OCI-LY1 (cell line): Measurements from ENCODE around the gene CTRL.
A peak's percentile ranks its signal among the peaks of the same experiment; 100 is the strongest.

Experiments
- H2AFZ ChIP-seq: fragments of 200-600 bp; sonication (generic), shearing (Covaris generic); 2 replicates; pipeline ENCODE4 v1.6.0; 2014; ENCODE audit warnings: antibody characterized with exemption, mild to moderate bottlenecking, low read length
- H3F3A ChIP-seq: fragments of 200-600 bp; sonication (generic), shearing (Covaris generic); 2 replicates; pipeline ENCODE4 v1.6.0; 2014; ENCODE audit warnings: mild to moderate bottlenecking, antibody characterized with exemption, low read length, moderate library complexity; ENCODE audit not compliant: insufficient read depth
- H3K27ac ChIP-seq: fragments of 200-600 bp; sonication (generic); 2 replicates; pipeline ENCODE4 v1.5.1; 2014; ENCODE audit warnings: low read length, mixed run types, mild to moderate bottlenecking, low read depth; ENCODE audit not compliant: poor library complexity, severe bottlenecking
- H3K27me3 ChIP-seq: fragments of 200-600 bp; sonication (generic); 2 replicates; pipeline ENCODE4 v1.6.0; 2014; ENCODE audit warnings: antibody characterized with exemption, mild to moderate bottlenecking, low read length, moderate library complexity; ENCODE audit not compliant: insufficient read depth
- H3K36me3 ChIP-seq: fragments of 200-600 bp; sonication (generic); 2 replicates; pipeline ENCODE4 v1.6.1; 2014; ENCODE audit warnings: mild to moderate bottlenecking, antibody characterized with exemption, low read length, moderate library complexity, mixed read lengths; ENCODE audit not compliant: insufficient read depth
- H3K4me1 ChIP-seq: fragments of 200-600 bp; sonication (generic); 2 replicates; pipeline ENCODE4 v1.5.1; 2014; ENCODE audit warnings: mild to moderate bottlenecking, low read length, moderate library complexity; ENCODE audit not compliant: insufficient read depth, severe bottlenecking
- H3K4me2 ChIP-seq: fragments of 200-600 bp; sonication (generic), shearing (Covaris generic); 2 replicates; pipeline ENCODE4 v1.6.1; 2014; ENCODE audit warnings: low read length
- H3K4me3 ChIP-seq: fragments of 200-600 bp; sonication (generic); 2 replicates; pipeline ENCODE4 v1.5.1; 2014; ENCODE audit warnings: low read length, low read depth, mild to moderate bottlenecking, mixed read lengths; ENCODE audit not compliant: poor library complexity, severe bottlenecking
- H3K79me2 ChIP-seq: fragments of 200-600 bp; shearing (Covaris generic); 2 replicates; pipeline ENCODE4 v1.6.1; 2016; ENCODE audit warnings: mixed run types, low read length, mixed read lengths; ENCODE audit not compliant: insufficient read depth
- H3K9ac ChIP-seq: fragments of 200-600 bp; sonication (generic), shearing (Covaris generic); 2 replicates; pipeline ENCODE4 v1.6.1; 2014; ENCODE audit warnings: mild to moderate bottlenecking, low read length, mixed read lengths
- H3K9me2 ChIP-seq: fragments of 200-600 bp; sonication (generic), shearing (Covaris generic); 2 replicates; pipeline ENCODE4 v1.6.1; 2014; ENCODE audit warnings: low read depth, mild to moderate bottlenecking, low read length, mixed read lengths
- H3K9me3 ChIP-seq: fragments of 200-600 bp; shearing (Covaris generic); 2 replicates; pipeline ENCODE4 v1.6.1; 2014; ENCODE audit warnings: low read length, mixed read lengths
- H4K20me1 ChIP-seq: fragments of 200-600 bp; sonication (generic), shearing (Covaris generic); 2 replicates; pipeline ENCODE4 v1.6.0; 2016; ENCODE audit warnings: mild to moderate bottlenecking, low read length; ENCODE audit not compliant: insufficient read depth
- CTCF ChIP-seq: fragments of 200-600 bp; sonication (generic), shearing (Covaris generic); IDR thresholded peaks from 2 replicates; pipeline ENCODE4 v1.5.1; 2017; ENCODE audit warnings: mild to moderate bottlenecking, antibody characterized with exemption, low read length, moderate library complexity, mixed read lengths
- EZH2 ChIP-seq: fragments of 200-600 bp; sonication (generic), shearing (Covaris generic); IDR thresholded peaks from 2 replicates; pipeline ENCODE4 v1.8.0; 2017; ENCODE audit warnings: borderline replicate concordance, mixed run types, mild to moderate bottlenecking, antibody characterized with exemption, low read length, moderate library complexity, mixed read lengths

The CTRL gene

GRCh38 chr16:67942200-67942509 lies 10.5 kb upstream of the CTRL start:
- Histone ChIP-seq H3K79me2 (no peaks in the 10 kb centered on the region), H3K9ac (no peak overlapping the region; the same call in 1 of the 2 replicates), H3K9me2 (no peaks in the 10 kb centered on the region), H3K4me2 (no peak overlapping the region), H4K20me1 (no peaks in the 10 kb centered on the region), H3K27me3 (no peaks in the 10 kb centered on the region), H3F3A (no peaks in the 10 kb centered on the region), H3K27ac (no peak overlapping the region), H2AFZ (no peak overlapping the region), H3K4me3 (no peak overlapping the region), H3K4me1 (peaks cover 43% of the 10 kb centered on the region), H3K36me3 (peaks cover 14% of the 10 kb centered on the region; the same call in 1 of the 2 replicates), H3K9me3 (no peaks in the 10 kb centered on the region)
- TF ChIP-seq EZH2 (no peak), CTCF (peak; percentile 85)

DNA sequence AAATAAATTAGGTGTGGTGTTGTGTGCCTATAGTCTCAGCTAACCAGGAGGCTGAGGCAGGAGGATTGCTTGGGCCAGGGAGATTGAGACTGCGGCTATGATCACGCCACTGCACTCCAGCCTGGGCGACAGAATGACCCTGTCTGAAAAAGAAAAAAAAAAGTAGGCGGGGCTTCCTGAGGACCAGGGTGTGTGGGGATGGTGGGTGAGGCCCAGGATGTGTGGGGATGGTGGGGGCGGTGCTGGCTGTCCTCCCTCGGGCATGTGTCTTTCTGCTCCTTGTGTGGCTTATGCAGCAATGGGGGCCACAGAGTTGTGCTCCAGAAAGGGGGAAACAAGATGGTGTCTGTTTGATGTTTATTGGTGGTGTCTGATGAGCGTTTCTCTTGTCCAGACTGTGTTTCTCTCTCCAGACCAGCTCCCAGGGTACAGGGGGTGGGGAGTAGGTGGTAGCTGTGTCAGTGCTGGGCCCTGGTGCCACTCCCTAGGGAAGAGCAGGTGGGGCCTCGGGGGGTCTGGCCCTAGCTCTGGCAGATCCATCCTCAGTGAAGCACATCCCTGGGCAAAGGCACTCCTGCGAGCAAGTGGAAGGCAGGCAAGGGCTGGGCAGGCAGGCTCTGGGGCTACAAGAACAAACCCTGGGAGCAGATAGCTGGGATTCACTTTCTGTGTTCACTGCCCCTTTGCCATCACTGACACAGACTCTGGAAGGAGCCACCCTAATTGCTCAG lies 10.0 kb upstream of the CTRL start:
- peaks cover 48% of the 10 kb centered on the region for H3K4me1 ChIP-seq
- TF ChIP-seq EZH2 (no peak), CTCF (no peak)
- H3K27ac ChIP-seq, result peak overlapping the region; percentile 11
- no peak overlapping the region for H2AFZ ChIP-seq
- H3K79me2 ChIP-seq, result no peaks in the 10 kb centered on the region
- peaks cover 14% of the 10 kb centered on the region; the same call in 1 of the 2 replicates for H3K36me3 ChIP-seq
- H3K4me3 ChIP-seq, result no peak overlapping the region
- H3F3A ChIP-seq, result no peaks in the 10 kb centered on the region
- no peak overlapping the region for H3K4me2 ChIP-seq
- H3K27me3 ChIP-seq, result no peaks in the 10 kb centered on the region
- H4K20me1 ChIP-seq, result no peaks in the 10 kb centered on the region
- no peaks in the 10 kb centered on the region for H3K9me3 ChIP-seq
- no peak overlapping the region; the same call in 1 of the 2 replicates for H3K9ac ChIP-seq
- H3K9me2 ChIP-seq, result no peaks in the 10 kb centered on the region

DNA sequence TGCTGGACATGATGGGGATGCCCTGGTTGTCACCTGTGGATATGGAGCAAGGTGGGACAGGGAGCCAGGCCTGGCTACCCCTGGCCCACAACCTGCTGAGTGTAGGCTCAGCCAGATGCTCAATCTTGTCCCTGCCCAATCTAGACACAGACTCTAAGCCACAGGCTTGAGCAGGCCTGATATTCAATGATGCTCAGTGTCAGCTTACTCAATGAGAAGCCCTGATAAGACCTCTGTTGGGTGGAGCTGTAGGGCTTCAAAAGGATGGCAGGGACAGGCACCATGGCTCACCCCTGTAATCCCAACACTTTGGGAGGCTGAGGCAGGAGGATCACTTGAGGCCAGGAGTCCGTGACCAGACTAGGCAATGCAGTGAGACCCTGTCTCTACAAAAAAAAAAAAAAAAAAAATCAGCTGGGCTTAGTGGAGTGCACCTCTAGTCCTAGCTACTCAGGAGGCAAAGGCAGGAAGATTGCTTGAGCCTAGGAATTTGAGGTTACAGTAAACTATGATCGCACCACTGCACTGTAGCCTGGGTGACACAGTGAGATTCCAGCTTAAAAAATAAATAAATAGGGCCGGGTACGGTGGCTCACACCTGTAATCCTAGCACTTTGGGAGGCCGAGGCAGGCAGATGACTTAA lies 8.9 kb upstream of the CTRL start:
- H3F3A ChIP-seq, result no peaks in the 10 kb centered on the region
- no peaks in the 10 kb centered on the region for H3K9me3 ChIP-seq
- H3K4me3 ChIP-seq, result no peak overlapping the region
- no peak overlapping the region for H2AFZ ChIP-seq
- H3K36me3 ChIP-seq, result peaks cover 12% of the 10 kb centered on the region; the same call in 1 of the 2 replicates
- peak overlapping the region; percentile 48 for H3K27ac ChIP-seq
- peak overlapping the region; percentile 51; the same call in 1 of the 2 replicates for H3K4me2 ChIP-seq
- H3K9ac ChIP-seq, result peak overlapping the region; percentile 5; the same call in 1 of the 2 replicates
- no peaks in the 10 kb centered on the region for H3K9me2 ChIP-seq
- H4K20me1 ChIP-seq, result no peaks in the 10 kb centered on the region
- no peak for TF ChIP-seq EZH2
- TF ChIP-seq CTCF, result no peak
- no peaks in the 10 kb centered on the region for H3K27me3 ChIP-seq
- peaks cover 48% of the 10 kb centered on the region for H3K4me1 ChIP-seq
- H3K79me2 ChIP-seq, result no peaks in the 10 kb centered on the region
